ENCODE measurements around the gene NME1.

Gene NME1

GRCh38 chr17:51124640-51125503 is 28.5 kb upstream of the NME1 start:
- Histone ChIP-seq H3K4me1 (ENCODE audit: insufficient read depth, low read length) (peaks cover 8% of the 10 kb centered on the region), H3K9me3 (ENCODE audit: low read length) (no peaks in the 10 kb centered on the region), H3K36me3 (ENCODE audit: insufficient read depth, low read length) (no peaks in the 10 kb centered on the region), H3K27me3 (ENCODE audit: insufficient read depth, low read length) (no peaks in the 10 kb centered on the region), H2AFZ (ENCODE audit: low read depth, low read length) (no peak overlapping the region), H3K4me3 (ENCODE audit: low read length) (no peak overlapping the region)

- no peaks in the 10 kb centered on the region for H3K9me3 ChIP-seq (ENCODE audit: low read length)
- H3K36me3 ChIP-seq (ENCODE audit: insufficient read depth, low read length): no peaks in the 10 kb centered on the region
- no peak overlapping the region for H3K4me3 ChIP-seq (ENCODE audit: low read length)
- no peaks in the 10 kb centered on the region for H3K27me3 ChIP-seq (ENCODE audit: insufficient read depth, low read length)
- no peaks in the 10 kb centered on the region for H3K4me1 ChIP-seq (ENCODE audit: insufficient read depth, low read length)
- no peak overlapping the region for H2AFZ ChIP-seq (ENCODE audit: low read depth, low read length)
These were observed 25.3 kb upstream of the NME1 start for GRCh38 chr17:51128076-51128475.

GRCh38 chr17:51132964-51133319 is 20.4 kb upstream of the NME1 start:
- Histone ChIP-seq H2AFZ (ENCODE audit: low read depth, low read length) (no peak overlapping the region), H3K4me1 (ENCODE audit: insufficient read depth, low read length) (peaks cover 2% of the 10 kb centered on the region), H3K36me3 (ENCODE audit: insufficient read depth, low read length) (no peaks in the 10 kb centered on the region), H3K4me3 (ENCODE audit: low read length) (no peak overlapping the region), H3K9me3 (ENCODE audit: low read length) (no peaks in the 10 kb centered on the region), H3K27me3 (ENCODE audit: insufficient read depth, low read length) (no peaks in the 10 kb centered on the region)

- Histone ChIP-seq H3K4me1 (ENCODE audit: insufficient read depth, low read length) (peaks cover 2% of the 10 kb centered on the region), H3K36me3 (ENCODE audit: insufficient read depth, low read length) (no peaks in the 10 kb centered on the region), H3K4me3 (ENCODE audit: low read length) (no peak overlapping the region), H2AFZ (ENCODE audit: low read depth, low read length) (no peak overlapping the region), H3K27me3 (ENCODE audit: insufficient read depth, low read length) (no peaks in the 10 kb centered on the region), H3K9me3 (ENCODE audit: low read length) (no peaks in the 10 kb centered on the region)
These were observed 20.0 kb upstream of the NME1 start for GRCh38 chr17:51133365-51133764.

- no peaks in the 10 kb centered on the region for H3K27me3 ChIP-seq (ENCODE audit: insufficient read depth, low read length)
- peaks cover 2% of the 10 kb centered on the region for H3K4me1 ChIP-seq (ENCODE audit: insufficient read depth, low read length)
- H3K36me3 ChIP-seq (ENCODE audit: insufficient read depth, low read length): no peaks in the 10 kb centered on the region
- H2AFZ ChIP-seq (ENCODE audit: low read depth, low read length): no peak overlapping the region
- H3K9me3 ChIP-seq (ENCODE audit: low read length): no peaks in the 10 kb centered on the region
- no peak overlapping the region for H3K4me3 ChIP-seq (ENCODE audit: low read length)
These were observed 17.4 kb upstream of the NME1 start for GRCh38 chr17:51135956-51136355.

GRCh38 chr17:51142597-51142996 is 10.8 kb upstream of the NME1 start:
- peaks cover 7% of the 10 kb centered on the region for H3K4me1 ChIP-seq (ENCODE audit: insufficient read depth, low read length)

GRCh38 chr17:51144266-51145022 is 8.9 kb upstream of the NME1 start:
- H3K4me1 ChIP-seq (ENCODE audit: insufficient read depth, low read length): peaks cover 7% of the 10 kb centered on the region
- no peaks in the 10 kb centered on the region for H3K27me3 ChIP-seq (ENCODE audit: insufficient read depth, low read length)
- H3K4me3 ChIP-seq (ENCODE audit: low read length): no peak overlapping the region
- H2AFZ ChIP-seq (ENCODE audit: low read depth, low read length): no peak overlapping the region
- H3K9me3 ChIP-seq (ENCODE audit: low read length): no peaks in the 10 kb centered on the region
- no peaks in the 10 kb centered on the region for H3K36me3 ChIP-seq (ENCODE audit: insufficient read depth, low read length)

More at GRCh38 chr17:51142597-51142996, 10.8 kb upstream of the NME1 start:
- Histone ChIP-seq H3K4me3 (ENCODE audit: low read length) (no peak overlapping the region), H2AFZ (ENCODE audit: low read depth, low read length) (no peak overlapping the region), H3K9me3 (ENCODE audit: low read length) (no peaks in the 10 kb centered on the region), H3K36me3 (ENCODE audit: insufficient read depth, low read length) (no peaks in the 10 kb centered on the region), H3K27me3 (ENCODE audit: insufficient read depth, low read length) (no peaks in the 10 kb centered on the region)

GRCh38 chr17:51147650-51148049 is 5.7 kb upstream of the NME1 start:
- Histone ChIP-seq H3K4me1 (ENCODE audit: insufficient read depth, low read length) (peaks cover 11% of the 10 kb centered on the region), H3K9me3 (ENCODE audit: low read length) (no peaks in the 10 kb centered on the region), H3K4me3 (ENCODE audit: low read length) (no peak overlapping the region), H3K27me3 (ENCODE audit: insufficient read depth, low read length) (no peaks in the 10 kb centered on the region), H3K36me3 (ENCODE audit: insufficient read depth, low read length) (no peaks in the 10 kb centered on the region), H2AFZ (ENCODE audit: low read depth, low read length) (no peak overlapping the region)

- no peaks in the 10 kb centered on the region for H3K27me3 ChIP-seq (ENCODE audit: insufficient read depth, low read length)
- no peaks in the 10 kb centered on the region for H3K36me3 ChIP-seq (ENCODE audit: insufficient read depth, low read length)
- H2AFZ ChIP-seq (ENCODE audit: low read depth, low read length): no peak overlapping the region
These were observed 4.2 kb upstream of the NME1 start for GRCh38 chr17:51149163-51149562.

GRCh38 chr17:51150932-51151331 is 2.4 kb upstream of the NME1 start:
- Histone ChIP-seq H3K9me3 (ENCODE audit: low read length) (no peaks in the 10 kb centered on the region), H2AFZ (ENCODE audit: low read depth, low read length) (no peak overlapping the region), H3K4me1 (ENCODE audit: insufficient read depth, low read length) (peaks cover 10% of the 10 kb centered on the region), H3K27me3 (ENCODE audit: insufficient read depth, low read length) (no peaks in the 10 kb centered on the region), H3K36me3 (ENCODE audit: insufficient read depth, low read length) (peaks cover 7% of the 10 kb centered on the region), H3K4me3 (ENCODE audit: low read length) (no peak overlapping the region)

More at GRCh38 chr17:51149163-51149562, 4.2 kb upstream of the NME1 start:
- H3K4me1 ChIP-seq (ENCODE audit: insufficient read depth, low read length): peaks cover 14% of the 10 kb centered on the region
- H3K4me3 ChIP-seq (ENCODE audit: low read length): no peak overlapping the region
- H3K9me3 ChIP-seq (ENCODE audit: low read length): no peaks in the 10 kb centered on the region

- Histone ChIP-seq H3K4me3 (ENCODE audit: low read length) (peak overlapping the region; percentile 79), H3K27me3 (ENCODE audit: insufficient read depth, low read length) (no peaks in the 10 kb centered on the region), H3K36me3 (ENCODE audit: insufficient read depth, low read length) (peaks cover 23% of the 10 kb centered on the region), H3K9me3 (ENCODE audit: low read length) (no peaks in the 10 kb centered on the region), H3K4me1 (ENCODE audit: insufficient read depth, low read length) (peaks cover 10% of the 10 kb centered on the region), H2AFZ (ENCODE audit: low read depth, low read length) (peak overlapping the region; percentile 98)
These were observed 571 bp upstream of the NME1 start for GRCh38 chr17:51152766-51153209.

GRCh38 chr17:51154176-51154575 is 817 bp downstream of the NME1 start:
- Histone ChIP-seq H3K4me1 (ENCODE audit: insufficient read depth, low read length) (peaks cover 10% of the 10 kb centered on the region), H3K27me3 (ENCODE audit: insufficient read depth, low read length) (no peaks in the 10 kb centered on the region), H3K4me3 (ENCODE audit: low read length) (peak overlapping the region; percentile 79), H3K36me3 (ENCODE audit: insufficient read depth, low read length) (peaks cover 33% of the 10 kb centered on the region), H2AFZ (ENCODE audit: low read depth, low read length) (peak overlapping the region; percentile 24), H3K9me3 (ENCODE audit: low read length) (no peaks in the 10 kb centered on the region)

- Histone ChIP-seq H3K36me3 (ENCODE audit: insufficient read depth, low read length) (peaks cover 41% of the 10 kb centered on the region), H3K27me3 (ENCODE audit: insufficient read depth, low read length) (no peaks in the 10 kb centered on the region), H3K4me3 (ENCODE audit: low read length) (peak overlapping the region; percentile 79), H2AFZ (ENCODE audit: low read depth, low read length) (no peak overlapping the region), H3K4me1 (ENCODE audit: insufficient read depth, low read length) (peaks cover 10% of the 10 kb centered on the region), H3K9me3 (ENCODE audit: low read length) (no peaks in the 10 kb centered on the region)
These were observed 2.1 kb downstream of the NME1 start for GRCh38 chr17:51155416-51155815.
